NT2/D1 (cell line): Measurements from ENCODE around the gene SMS.

Experiments used
- SUZ12 ChIP-seq: IDR thresholded peaks from 2 replicates; pipeline ENCODE4 v1.6.1; 2011; ENCODE audit not compliant: insufficient read length, insufficient read depth; ENCODE audit errors: extremely low read depth
- YY1 ChIP-seq: IDR thresholded peaks from 2 replicates; pipeline ENCODE4 v1.6.1; 2011; ENCODE audit not compliant: insufficient read length, insufficient read depth
- ZNF274 ChIP-seq: IDR thresholded peaks from 2 replicates; pipeline ENCODE4 v1.6.1; 2011; ENCODE audit warnings: mild to moderate bottlenecking, low read depth, low read length

GRCh38 chrX:21905313-21905712 lies 35.2 kb upstream of the SMS start:
- TF ChIP-seq ZNF274 (no peak), YY1 (no peak), SUZ12 (no peak)
